Lower leg skin (tissue), 3 donors: ENCODE results near the gene SLX9.

Source experiments
- POLR2A ChIP-seq, 2 donors: fragments of 450-650 bp; IDR thresholded peaks; one replicate each; pipeline ENCODE4 v1.6.1; 2016 to 2017; ENCODE audit warnings: antibody characterized with exemption in 2 of 2, mild to moderate bottlenecking in 1 of 2, moderate library complexity in 1 of 2
- TF ChIP-seq, protein P1 (sequence below), 3 donors: fragments of 450-650 bp; IDR thresholded peaks; one replicate each; pipeline ENCODE4 v1.5.1; 2016; ENCODE audit warnings: antibody characterized with exemption in 3 of 3, mild to moderate bottlenecking in 3 of 3, moderate library complexity in 2 of 3

DNA sequence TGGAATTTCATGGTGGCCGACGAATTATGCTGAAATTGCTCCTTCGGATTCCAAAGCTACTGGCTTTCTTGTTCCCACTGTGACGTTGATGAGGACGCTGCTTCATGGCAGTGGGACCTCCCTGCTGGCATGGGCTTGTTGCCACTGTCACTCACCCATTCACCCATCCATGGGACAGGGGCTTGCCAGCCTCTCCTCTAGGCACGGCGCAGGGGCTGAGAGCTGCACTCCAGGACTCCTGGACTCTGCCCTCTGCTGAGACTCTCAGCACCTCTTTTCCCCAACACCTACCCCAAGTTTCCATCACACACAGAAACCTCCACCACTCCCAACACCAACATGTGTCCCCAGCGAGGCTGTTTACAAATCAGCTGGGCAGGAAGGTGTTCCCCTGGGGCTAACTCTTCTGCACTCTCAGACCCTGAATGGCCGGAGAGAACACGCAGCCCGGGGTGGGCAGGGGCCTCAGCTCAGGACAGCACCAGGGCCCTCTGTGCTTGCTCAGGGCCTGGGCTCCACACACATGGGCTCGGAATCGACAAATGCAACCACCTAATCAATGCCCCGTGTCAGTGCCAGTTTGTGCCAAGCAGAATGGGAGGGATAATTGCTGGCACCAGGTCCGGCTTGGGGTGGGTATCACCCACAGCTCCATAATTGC is 22.3 kb upstream of the SLX9 start:
- TF ChIP-seq, protein P1, sequence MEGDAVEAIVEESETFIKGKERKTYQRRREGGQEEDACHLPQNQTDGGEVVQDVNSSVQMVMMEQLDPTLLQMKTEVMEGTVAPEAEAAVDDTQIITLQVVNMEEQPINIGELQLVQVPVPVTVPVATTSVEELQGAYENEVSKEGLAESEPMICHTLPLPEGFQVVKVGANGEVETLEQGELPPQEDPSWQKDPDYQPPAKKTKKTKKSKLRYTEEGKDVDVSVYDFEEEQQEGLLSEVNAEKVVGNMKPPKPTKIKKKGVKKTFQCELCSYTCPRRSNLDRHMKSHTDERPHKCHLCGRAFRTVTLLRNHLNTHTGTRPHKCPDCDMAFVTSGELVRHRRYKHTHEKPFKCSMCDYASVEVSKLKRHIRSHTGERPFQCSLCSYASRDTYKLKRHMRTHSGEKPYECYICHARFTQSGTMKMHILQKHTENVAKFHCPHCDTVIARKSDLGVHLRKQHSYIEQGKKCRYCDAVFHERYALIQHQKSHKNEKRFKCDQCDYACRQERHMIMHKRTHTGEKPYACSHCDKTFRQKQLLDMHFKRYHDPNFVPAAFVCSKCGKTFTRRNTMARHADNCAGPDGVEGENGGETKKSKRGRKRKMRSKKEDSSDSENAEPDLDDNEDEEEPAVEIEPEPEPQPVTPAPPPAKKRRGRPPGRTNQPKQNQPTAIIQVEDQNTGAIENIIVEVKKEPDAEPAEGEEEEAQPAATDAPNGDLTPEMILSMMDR (IDR thresholded peaks at IDR 0.05): no peak
- no peak for TF ChIP-seq POLR2A (IDR thresholded peaks at IDR 0.05)
